Urinary bladder (tissue), 4 donors: ENCODE measurements around the gene RAB38. TPM values are rescaled to one million over a fixed set of nuclear protein-coding genes. Genes with fewer than 3 reads are reported as not detected.

ENCODE experiments used
- DNase-seq: peaks from one replicate; pipeline ENCODE4 v3.0.0-alpha.2; 2015; ENCODE audit errors: extremely low spot score
- H3K27ac ChIP-seq: one replicate; pipeline ENCODE4 v1.5.1; 2013; ENCODE audit warnings: low read depth, mild to moderate bottlenecking, moderate library complexity
- H3K36me3 ChIP-seq: one replicate; pipeline ENCODE4 v1.6.1; 2013; ENCODE audit warnings: mild to moderate bottlenecking, moderate library complexity; ENCODE audit not compliant: insufficient read depth
- H3K4me1 ChIP-seq: one replicate; pipeline ENCODE4 v1.6.1; 2013; ENCODE audit warnings: mild to moderate bottlenecking, moderate library complexity; ENCODE audit not compliant: insufficient read depth
- H3K4me3 ChIP-seq: one replicate; pipeline ENCODE4 v1.5.1; 2013; ENCODE audit warnings: low read depth, low read length
- WGBS: extraction: QIAGEN DNeasy Blood & Tissue Kit; methylation state at CpG from one replicate; pipeline ENCODE4 v1.1.7; 2013; 5-methylcytosine and 5-hydroxymethylcytosine counted together
- polyA plus RNA-seq: library from polyadenylated mRNA; stranded (reverse); fragments of 200-250 nt; gene quantifications from one replicate; pipeline ENCODE4 v1.2.3, GENCODE V29; 2013
- total RNA-seq: library from RNA; depleted of rRNA; stranded (reverse); fragments of >200 nt; gene quantifications from one replicate; pipeline ENCODE4 v1.2.3, GENCODE V29; 2014
- donor health status: healthy with polysubstance abuse.
- donor health status: healthy.

Gene RAB38
- total RNA-seq (17.7 TPM), polyA plus RNA-seq (4.3 TPM)

- H3K27ac ChIP-seq = peak within 1 kb of the TSS; percentile 60
- WGBS = 5% methylated on average over 54 of the region's 54 CpGs
Measured at GRCh38 chr11:88174709-88175568, at the start of gene RAB38. Gene RAB38 (minus strand): TSS chr11:88175443. CDS start chr11:88175384, 59 bp downstream.

GRCh38 chr11:88213406-88213805 lies 38.2 kb upstream of the RAB38 start:
- DNase-seq = no peak
- H3K4me3 ChIP-seq = no peak overlapping the region
- no peak overlapping the region for H3K27ac ChIP-seq
- H3K36me3 ChIP-seq = no peaks in the 10 kb centered on the region
- no peaks in the 10 kb centered on the region for H3K4me1 ChIP-seq

More at GRCh38 chr11:88174709-88175568, at the start of gene RAB38:
- peak within 1 kb of the TSS; percentile 45 for H3K4me3 ChIP-seq
- H3K4me1 ChIP-seq = no peaks in the 10 kb centered on the region
- no peaks in the 10 kb centered on the region for H3K36me3 ChIP-seq
- no peak for DNase-seq

GRCh38 chr11:88212300-88212699 lies 37.1 kb upstream of the RAB38 start:
- WGBS = 75% methylated on average over 1 of the region's 1 CpG
- no peaks in the 10 kb centered on the region for H3K36me3 ChIP-seq
- no peak overlapping the region for H3K4me3 ChIP-seq
- no peak overlapping the region for H3K27ac ChIP-seq
- no peak for DNase-seq
- no peaks in the 10 kb centered on the region for H3K4me1 ChIP-seq

- Histone ChIP-seq H3K36me3 (no peaks in the 10 kb centered on the region), H3K4me3 (no peak overlapping the region), H3K4me1 (no peaks in the 10 kb centered on the region), H3K27ac (no peak overlapping the region)
- 69% methylated on average over 2 of the region's 2 CpGs for WGBS
- DNase-seq = no peak
Measured at GRCh38 chr11:88208745-88209144, 33.5 kb upstream of the RAB38 start.

- Histone ChIP-seq H3K4me3 (no peak overlapping the region), H3K36me3 (no peaks in the 10 kb centered on the region), H3K4me1 (no peaks in the 10 kb centered on the region), H3K27ac (no peak overlapping the region)
- DNase-seq = no peak
- WGBS = 0% methylated on average over 1 of the region's 1 CpG
Measured at GRCh38 chr11:88206751-88207150, 31.5 kb upstream of the RAB38 start.

- Histone ChIP-seq H3K27ac (no peak overlapping the region), H3K4me1 (no peaks in the 10 kb centered on the region), H3K36me3 (no peaks in the 10 kb centered on the region), H3K4me3 (no peak overlapping the region)
- DNase-seq = no peak
- WGBS = 93% methylated on average over 3 of the region's 3 CpGs
Measured at GRCh38 chr11:88204353-88204752, 29.1 kb upstream of the RAB38 start.

- H3K36me3 ChIP-seq = no peaks in the 10 kb centered on the region
- 97% methylated on average over 2 of the region's 2 CpGs for WGBS
- no peak overlapping the region for H3K4me3 ChIP-seq
- no peak for DNase-seq
- H3K4me1 ChIP-seq = no peaks in the 10 kb centered on the region
- no peak overlapping the region for H3K27ac ChIP-seq
Measured at GRCh38 chr11:88203604-88204003, 28.4 kb upstream of the RAB38 start.

- Histone ChIP-seq H3K27ac (no peak overlapping the region), H3K36me3 (no peaks in the 10 kb centered on the region), H3K4me3 (no peak overlapping the region), H3K4me1 (no peaks in the 10 kb centered on the region)
- DNase-seq = no peak
- WGBS = 82% methylated on average over 1 of the region's 1 CpG
Measured at GRCh38 chr11:88202498-88202897, 27.3 kb upstream of the RAB38 start.

GRCh38 chr11:88196393-88196792 lies 21.1 kb upstream of the RAB38 start:
- no peak for DNase-seq
- H3K4me3 ChIP-seq = no peak overlapping the region

GRCh38 chr11:88195908-88196307 lies 20.7 kb upstream of the RAB38 start:
- Histone ChIP-seq H3K36me3 (no peaks in the 10 kb centered on the region), H3K4me1 (no peaks in the 10 kb centered on the region), H3K4me3 (no peak overlapping the region), H3K27ac (no peak overlapping the region)
- no peak for DNase-seq

More at GRCh38 chr11:88196393-88196792, 21.1 kb upstream of the RAB38 start:
- Histone ChIP-seq H3K36me3 (no peaks in the 10 kb centered on the region), H3K4me1 (no peaks in the 10 kb centered on the region), H3K27ac (no peak overlapping the region)

- no peaks in the 10 kb centered on the region for H3K36me3 ChIP-seq
- H3K27ac ChIP-seq = no peak overlapping the region
- no peak overlapping the region for H3K4me3 ChIP-seq
- 49% methylated on average over 1 of the region's 1 CpG for WGBS
- no peaks in the 10 kb centered on the region for H3K4me1 ChIP-seq
- DNase-seq = no peak
Measured at GRCh38 chr11:88194990-88195389, 19.7 kb upstream of the RAB38 start.

- DNase-seq = no peak
- H3K36me3 ChIP-seq = no peaks in the 10 kb centered on the region
- peaks cover 2% of the 10 kb centered on the region for H3K4me1 ChIP-seq
- H3K27ac ChIP-seq = no peak overlapping the region
- no peak overlapping the region for H3K4me3 ChIP-seq
Measured at GRCh38 chr11:88193278-88193677, 18.0 kb upstream of the RAB38 start.

- H3K4me3 ChIP-seq = no peak overlapping the region
- no peaks in the 10 kb centered on the region for H3K36me3 ChIP-seq
- WGBS = 20% methylated on average over 2 of the region's 2 CpGs
Measured at GRCh38 chr11:88188932-88189253, 13.7 kb upstream of the RAB38 start.

GRCh38 chr11:88188251-88188931 lies 13.1 kb upstream of the RAB38 start:
- DNase-seq = no peak
- Histone ChIP-seq H3K27ac (no peak overlapping the region), H3K36me3 (no peaks in the 10 kb centered on the region), H3K4me3 (no peak overlapping the region), H3K4me1 (peaks cover 2% of the 10 kb centered on the region)
- WGBS = 27% methylated on average over 3 of the region's 3 CpGs

More at GRCh38 chr11:88188932-88189253, 13.7 kb upstream of the RAB38 start:
- no peak overlapping the region for H3K27ac ChIP-seq
- no peak for DNase-seq
- peaks cover 2% of the 10 kb centered on the region for H3K4me1 ChIP-seq
